Measurements from ENCODE around the gene INPP5A. TPM values are rescaled to one million over a fixed set of nuclear protein-coding genes. Genes with fewer than 3 reads are reported as not detected.

The INPP5A gene
- total RNA-seq, 1 donor from 2014 or later, result 41.0 TPM

DNA sequence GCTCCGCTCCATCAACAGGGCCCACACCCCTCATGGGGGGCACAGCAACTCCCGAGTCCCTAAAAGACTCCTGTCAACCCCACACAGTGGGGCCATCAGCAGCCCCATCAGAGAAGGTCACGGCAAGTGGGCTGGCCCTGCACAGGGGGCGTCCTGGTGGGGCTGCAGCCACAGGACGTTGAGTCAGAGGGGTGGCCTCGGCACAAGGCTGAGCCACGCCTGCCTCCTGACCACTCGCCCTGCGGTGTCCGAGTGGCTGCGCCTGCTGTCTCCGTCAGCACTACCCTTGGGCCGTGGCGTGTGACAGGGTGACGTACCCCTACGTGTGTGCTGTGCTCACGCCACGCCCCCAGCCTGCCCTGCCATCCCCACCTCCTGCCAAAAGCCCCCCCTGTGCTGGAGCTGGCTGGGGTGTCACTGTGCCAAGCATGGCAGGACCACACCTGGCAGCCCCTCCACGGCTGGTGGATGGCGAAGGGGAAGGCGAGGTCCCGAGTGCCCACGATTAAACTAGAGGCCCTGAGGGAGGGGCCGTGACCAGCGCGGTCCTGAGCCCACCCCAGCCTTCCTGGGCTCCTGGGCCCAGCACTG lies 274.4 kb downstream of the INPP5A start:
- TF ChIP-seq, protein P1, sequence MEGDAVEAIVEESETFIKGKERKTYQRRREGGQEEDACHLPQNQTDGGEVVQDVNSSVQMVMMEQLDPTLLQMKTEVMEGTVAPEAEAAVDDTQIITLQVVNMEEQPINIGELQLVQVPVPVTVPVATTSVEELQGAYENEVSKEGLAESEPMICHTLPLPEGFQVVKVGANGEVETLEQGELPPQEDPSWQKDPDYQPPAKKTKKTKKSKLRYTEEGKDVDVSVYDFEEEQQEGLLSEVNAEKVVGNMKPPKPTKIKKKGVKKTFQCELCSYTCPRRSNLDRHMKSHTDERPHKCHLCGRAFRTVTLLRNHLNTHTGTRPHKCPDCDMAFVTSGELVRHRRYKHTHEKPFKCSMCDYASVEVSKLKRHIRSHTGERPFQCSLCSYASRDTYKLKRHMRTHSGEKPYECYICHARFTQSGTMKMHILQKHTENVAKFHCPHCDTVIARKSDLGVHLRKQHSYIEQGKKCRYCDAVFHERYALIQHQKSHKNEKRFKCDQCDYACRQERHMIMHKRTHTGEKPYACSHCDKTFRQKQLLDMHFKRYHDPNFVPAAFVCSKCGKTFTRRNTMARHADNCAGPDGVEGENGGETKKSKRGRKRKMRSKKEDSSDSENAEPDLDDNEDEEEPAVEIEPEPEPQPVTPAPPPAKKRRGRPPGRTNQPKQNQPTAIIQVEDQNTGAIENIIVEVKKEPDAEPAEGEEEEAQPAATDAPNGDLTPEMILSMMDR (IDR thresholded peaks at IDR 0.05; ENCODE audit: unreplicated experiment), result no peak
- H3K9me3 Mint-ChIP-seq, result no peaks in the 10 kb centered on the region
- no peak for DNase-seq (ENCODE audit: low spot score in 2 of 2, unreplicated experiment in 2 of 2)

GRCh38 chr10:132812520-132812919 lies 274.9 kb downstream of the INPP5A start:
- Mint-ChIP-seq H3K27ac (no peak overlapping the region), H3K36me3 (no peaks in the 10 kb centered on the region), H3K4me1 (peaks cover 2% of the 10 kb centered on the region), H3K4me3 (no peak overlapping the region), H3K9me3 (no peaks in the 10 kb centered on the region), H3K27me3 (ENCODE audit: low read depth) (peaks cover 32% of the 10 kb centered on the region)
- TF ChIP-seq, protein P1 (IDR thresholded peaks at IDR 0.05; ENCODE audit: unreplicated experiment), result no peak
- DNase-seq (ENCODE audit: low spot score in 2 of 2, unreplicated experiment in 2 of 2), result no peak

More for the DNA sequence above, 274.4 kb downstream of the INPP5A start:
- Mint-ChIP-seq H3K4me1 (peaks cover 2% of the 10 kb centered on the region), H3K27me3 (ENCODE audit: low read depth) (peaks cover 26% of the 10 kb centered on the region), H3K4me3 (no peak overlapping the region), H3K36me3 (no peaks in the 10 kb centered on the region), H3K27ac (no peak overlapping the region)

GRCh38 chr10:132813001-132813401 lies 275.4 kb downstream of the INPP5A start:
- no peak overlapping the region for H3K4me3 Mint-ChIP-seq
- H3K27me3 Mint-ChIP-seq (ENCODE audit: low read depth), result peaks cover 36% of the 10 kb centered on the region
- no peaks in the 10 kb centered on the region for H3K36me3 Mint-ChIP-seq
- no peaks in the 10 kb centered on the region for H3K9me3 Mint-ChIP-seq
- DNase-seq (ENCODE audit: low spot score in 2 of 2, unreplicated experiment in 2 of 2), result no peak
- H3K27ac Mint-ChIP-seq, result no peak overlapping the region
- peaks cover 2% of the 10 kb centered on the region for H3K4me1 Mint-ChIP-seq
- TF ChIP-seq, protein P1 (IDR thresholded peaks at IDR 0.05; ENCODE audit: unreplicated experiment), result no peak

DNA sequence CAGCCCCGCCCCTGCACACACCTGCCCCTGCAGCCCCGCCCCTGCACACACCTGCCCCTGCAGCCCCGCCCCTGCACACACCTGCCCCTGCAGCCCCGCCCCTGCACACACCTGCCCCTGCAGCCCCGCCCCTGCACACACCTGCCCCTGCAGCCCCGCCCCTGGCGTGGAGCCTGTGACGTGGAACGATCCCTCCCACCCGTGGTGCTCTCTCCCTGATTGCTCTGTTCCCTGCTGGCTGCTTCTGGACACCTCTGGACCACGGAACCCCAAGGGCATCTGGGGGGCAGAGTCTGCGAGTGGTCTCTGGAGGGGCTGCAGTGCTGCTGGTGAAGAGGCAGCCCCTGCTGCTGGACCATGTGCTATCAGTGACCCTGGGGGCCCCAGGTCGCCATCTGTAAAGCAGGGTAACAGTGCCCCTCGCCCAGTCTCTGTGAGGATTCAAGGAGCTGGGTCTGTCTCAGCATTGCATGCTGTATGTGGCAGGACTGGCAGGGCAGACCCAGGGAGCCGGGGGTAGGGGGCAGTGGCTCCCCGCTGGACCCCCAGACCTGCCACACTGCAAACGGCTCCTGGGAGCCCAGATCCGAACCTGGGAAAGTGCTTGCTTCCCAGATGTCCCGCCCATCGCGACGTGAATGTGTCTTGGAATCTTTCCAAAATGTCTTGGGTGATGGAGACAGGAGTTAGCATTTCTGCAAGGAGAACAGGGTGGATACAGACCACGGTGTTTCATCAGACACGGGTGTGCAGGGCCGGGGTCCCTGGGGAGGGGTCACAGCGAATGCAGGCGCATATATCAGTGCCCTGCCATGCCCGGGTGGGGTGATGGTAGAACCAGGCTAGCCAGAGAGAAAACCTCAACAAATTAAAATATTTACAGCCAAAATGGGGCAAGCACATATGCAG lies 276.2 kb downstream of the INPP5A start:
- DNase-seq (ENCODE audit: low spot score in 2 of 2, unreplicated experiment in 2 of 2), result no peak
- no peaks in the 10 kb centered on the region for H3K4me1 Mint-ChIP-seq
- no peak overlapping the region for H3K4me3 Mint-ChIP-seq
- H3K27me3 Mint-ChIP-seq (ENCODE audit: low read depth), result peaks cover 39% of the 10 kb centered on the region
- TF ChIP-seq, protein P1 (IDR thresholded peaks at IDR 0.05; ENCODE audit: unreplicated experiment), result no peak
- no peaks in the 10 kb centered on the region for H3K36me3 Mint-ChIP-seq
- peaks cover 2% of the 10 kb centered on the region for H3K9me3 Mint-ChIP-seq
- no peak overlapping the region for H3K27ac Mint-ChIP-seq

- peaks cover 42% of the 10 kb centered on the region for H3K27me3 Mint-ChIP-seq (ENCODE audit: low read depth)
- H3K4me3 Mint-ChIP-seq, result no peak overlapping the region
- H3K36me3 Mint-ChIP-seq, result no peaks in the 10 kb centered on the region
- TF ChIP-seq, protein P1 (IDR thresholded peaks at IDR 0.05; ENCODE audit: unreplicated experiment), result no peak
- DNase-seq (ENCODE audit: low spot score in 2 of 2, unreplicated experiment in 2 of 2), result no peak
- no peak overlapping the region for H3K27ac Mint-ChIP-seq
- no peaks in the 10 kb centered on the region for H3K4me1 Mint-ChIP-seq
- peaks cover 9% of the 10 kb centered on the region for H3K9me3 Mint-ChIP-seq
These were observed 276.9 kb downstream of the INPP5A start for GRCh38 chr10:132814469-132814856.

All from mesothelial cell of epicardium (in vitro differentiated cells).